A549 treated with GW870086 at 1 μM for 4 hours (cell line): Measurements from ENCODE around the gene PRB4. TPM values are rescaled to one million over a fixed set of nuclear protein-coding genes. Genes with fewer than 3 reads are reported as not detected.

ENCODE experiments used
- total RNA-seq: library from RNA; stranded (reverse); fragments of 200-300 nt; extraction: Qiagen RNA extraction; gene quantifications from 5 replicates; pipeline ENCODE4 v1.2.3, GENCODE V29; 2022; ENCODE audit warnings: low read depth

PRB4 gene
- total RNA-seq = not detected in 5 replicates

GRCh38 chr12:11310336-11310735 is at the start of gene PRB4:
Gene PRB4, minus strand, starts transcription at chr12:11310436. Its CDS starts 38 bp downstream, at chr12:11310398.

GRCh38 chr12:11269607-11270006 is 40.6 kb downstream of the PRB4 start, which contains the start of gene PRB3:
Gene PRB3, minus strand, starts transcription at chr12:11269707. Its CDS starts 38 bp downstream, at chr12:11269669.

Other genes with a start within 250 kb of the PRB4 start
- gene TAS2R46, start 248.1 kb downstream of the PRB4 start, total RNA-seq = not detected in 5 replicates
- not detected in 5 replicates for gene TAS2R43, start 218.1 kb downstream of the PRB4 start, total RNA-seq
- not detected in 5 replicates for gene TAS2R30, start 175.8 kb downstream of the PRB4 start, total RNA-seq
- gene SMIM10L1, start 139.2 kb downstream of the PRB4 start, total RNA-seq = 7.9 to 8.9 TPM (median 8.3 TPM) in 5 replicates
- not detected in 5 replicates for gene TAS2R42, start 123.5 kb downstream of the PRB4 start, total RNA-seq
- not detected in 5 replicates for gene PRB3, start 40.7 kb downstream of the PRB4 start, total RNA-seq
- not detected in 5 replicates for gene PRB2, start 85.1 kb upstream of the PRB4 start, total RNA-seq